Lung (tissue), 12 donors: ENCODE measurements around the gene CEBPA. TPM values are rescaled to one million over a fixed set of nuclear protein-coding genes. Genes with fewer than 3 reads are reported as not detected.

Experiments used
- ATAC-seq: fragments of 200-7000 bp; cut with Tn5 transposase; one replicate; pipeline ENCODE4 v1.9.1; 2020; ENCODE audit warnings: moderate number of reproducible peaks; ENCODE audit not compliant: insufficient read depth, low FRiP score
- DNase-seq, 3 donors: peaks; one replicate each; pipeline ENCODE4 v3.0.0-alpha.2; 2013 to 2017
- H3K27ac ChIP-seq, 2 donors: one replicate each; pipeline ENCODE4 v1.5.1; 2013; ENCODE audit warnings: mild to moderate bottlenecking in 2 of 2, moderate library complexity in 2 of 2, control low read depth in 1 of 2, inconsistent platforms in 1 of 2, low read depth in 1 of 2, low read length in 1 of 2
- H3K27me3 ChIP-seq, 3 donors: one replicate each; pipeline ENCODE4 v1.5.1; 2013; ENCODE audit warnings: low read length in 2 of 3; ENCODE audit not compliant: control insufficient read depth in 3 of 3, insufficient read depth in 3 of 3
- H3K36me3 ChIP-seq, 4 donors: one replicate each; pipeline ENCODE4 v1.5.1; 2013; ENCODE audit warnings: low read length in 4 of 4, mild to moderate bottlenecking in 1 of 4, moderate library complexity in 1 of 4; ENCODE audit not compliant: control insufficient read depth in 4 of 4, insufficient read depth in 4 of 4
- H3K4me1 ChIP-seq, 5 donors: one replicate each; pipeline ENCODE4 v1.5.1; 2013; ENCODE audit warnings: low read length in 5 of 5, mild to moderate bottlenecking in 2 of 5, moderate library complexity in 1 of 5; ENCODE audit not compliant: control insufficient read depth in 5 of 5, insufficient read depth in 5 of 5
- H3K4me3 ChIP-seq: one replicate; pipeline ENCODE4 v1.5.1; 2013; ENCODE audit warnings: mild to moderate bottlenecking, control low read depth, moderate library complexity
- H3K9ac ChIP-seq, 2 donors: one replicate each; pipeline ENCODE4 v1.5.1; 2013; ENCODE audit warnings: low read length in 2 of 2, control low read depth in 1 of 2; ENCODE audit not compliant: insufficient read depth in 1 of 2
- H3K9me3 ChIP-seq, 4 donors: one replicate each; pipeline ENCODE4 v1.5.1; 2013; ENCODE audit warnings: low read length in 3 of 4, mild to moderate bottlenecking in 1 of 4, moderate library complexity in 1 of 4; ENCODE audit not compliant: control insufficient read depth in 4 of 4, insufficient read depth in 3 of 4
- whole genome bisulfite sequencing, 2 donors: extraction: QIAGEN DNeasy Blood & Tissue Kit; methylation state at CpG; one replicate each; pipeline ENCODE4 v1.1.7; 2013; 5-methylcytosine and 5-hydroxymethylcytosine counted together
- polyA plus RNA-seq, 2 donors: library from polyadenylated mRNA; stranded (reverse); fragments of 200-250 nt; gene quantifications; one replicate each; pipeline ENCODE4 v1.2.1, GENCODE V29; 2013
- total RNA-seq, 2 donors: library from RNA; depleted of rRNA in 1 of 2; stranded (reverse); fragments of >200 nt in 1 of 2; gene quantifications; one replicate each; pipeline ENCODE4 v1.2.1, GENCODE V29; 2014 to 2021
- TF ChIP-seq, protein P1 (sequence below): IDR thresholded peaks from 2 replicates; pipeline ENCODE4 v1.5.1; 2012; ENCODE audit warnings: mild to moderate bottlenecking; ENCODE audit errors: control extremely low read depth, extremely low read depth
- donor health status: control.
- donor health status: control.
- donor health status: Bipolar disorder and iron deficiency.
- donor health status: healthy.
- donor health status: DM: yes; HTN: yes; CAD: no.

Gene CEBPA
- total and polyA plus RNA-seq, 4 donors, result 20.4 to 93.8 (median 61.2) TPM

DNA sequence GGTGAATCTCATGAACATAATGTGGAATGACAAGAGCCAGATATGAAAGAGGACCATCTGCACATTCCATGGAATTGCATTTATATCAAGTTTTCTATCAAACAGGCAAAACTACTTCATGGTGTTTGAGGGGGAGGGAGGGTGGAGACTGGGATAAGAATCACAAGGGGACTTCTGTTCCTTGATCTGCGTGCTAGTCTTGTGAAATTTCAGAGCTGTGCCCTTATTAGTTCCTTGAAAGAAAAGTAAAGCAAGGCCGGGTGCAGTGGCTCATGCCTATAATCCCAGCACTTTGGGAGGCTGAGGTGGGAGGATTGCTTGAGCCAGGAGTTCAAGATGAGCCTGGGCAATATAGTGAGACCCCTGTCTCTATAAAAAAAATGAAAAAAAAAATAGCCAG is 41.0 kb upstream of the CEBPA start:
- 59 to 77% methylated on average over 2 of the region's 2 CpGs for WGBS, 2 donors
- ATAC-seq, result no peak
- TF ChIP-seq, protein P1, sequence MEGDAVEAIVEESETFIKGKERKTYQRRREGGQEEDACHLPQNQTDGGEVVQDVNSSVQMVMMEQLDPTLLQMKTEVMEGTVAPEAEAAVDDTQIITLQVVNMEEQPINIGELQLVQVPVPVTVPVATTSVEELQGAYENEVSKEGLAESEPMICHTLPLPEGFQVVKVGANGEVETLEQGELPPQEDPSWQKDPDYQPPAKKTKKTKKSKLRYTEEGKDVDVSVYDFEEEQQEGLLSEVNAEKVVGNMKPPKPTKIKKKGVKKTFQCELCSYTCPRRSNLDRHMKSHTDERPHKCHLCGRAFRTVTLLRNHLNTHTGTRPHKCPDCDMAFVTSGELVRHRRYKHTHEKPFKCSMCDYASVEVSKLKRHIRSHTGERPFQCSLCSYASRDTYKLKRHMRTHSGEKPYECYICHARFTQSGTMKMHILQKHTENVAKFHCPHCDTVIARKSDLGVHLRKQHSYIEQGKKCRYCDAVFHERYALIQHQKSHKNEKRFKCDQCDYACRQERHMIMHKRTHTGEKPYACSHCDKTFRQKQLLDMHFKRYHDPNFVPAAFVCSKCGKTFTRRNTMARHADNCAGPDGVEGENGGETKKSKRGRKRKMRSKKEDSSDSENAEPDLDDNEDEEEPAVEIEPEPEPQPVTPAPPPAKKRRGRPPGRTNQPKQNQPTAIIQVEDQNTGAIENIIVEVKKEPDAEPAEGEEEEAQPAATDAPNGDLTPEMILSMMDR, result no peak

DNA sequence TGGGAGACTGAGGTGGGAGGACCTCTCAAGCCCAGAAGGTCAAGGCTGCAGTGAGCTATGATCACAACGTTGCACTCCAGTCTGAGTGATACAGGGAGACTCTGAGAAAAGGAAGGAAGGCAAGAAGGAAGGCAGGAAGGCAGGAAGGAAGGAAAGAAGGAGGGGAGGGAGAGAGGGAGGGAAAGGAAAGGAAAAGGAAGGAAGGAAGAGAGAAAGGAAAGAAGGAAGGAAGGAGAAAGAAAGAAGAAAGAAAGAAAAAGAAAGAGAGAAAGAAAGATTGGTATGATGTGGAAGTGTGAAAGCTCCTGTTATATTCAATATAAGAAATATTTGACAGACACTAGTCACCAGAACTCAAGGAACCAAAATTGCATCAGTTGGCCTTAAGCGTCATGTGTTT is 38.7 kb upstream of the CEBPA start:
- Histone ChIP-seq H3K27ac (no peak overlapping the region), H3K36me3 (no peaks in the 10 kb centered on the region), H3K4me1 (no peaks in the 10 kb centered on the region), H3K9me3 (no peaks in the 10 kb centered on the region), H3K4me3 (no peak overlapping the region), H3K27me3 (peaks cover 0 to 3% (median 0%) of the 10 kb centered on the region in 3 donors), H3K9ac (no peak overlapping the region)
- no peak for ATAC-seq
- DNase-seq, result no peak
- WGBS, 2 donors, result 27 to 50% methylated on average over 2 of the region's 2 CpGs
- TF ChIP-seq, protein P1, result no peak

More for the DNA sequence above, 41.0 kb upstream of the CEBPA start:
- Histone ChIP-seq H3K9ac (no peak overlapping the region), H3K4me1 (no peaks in the 10 kb centered on the region), H3K4me3 (no peak overlapping the region), H3K36me3 (no peaks in the 10 kb centered on the region), H3K27me3 (peaks cover 0 to 3% (median 0%) of the 10 kb centered on the region in 3 donors), H3K27ac (no peak overlapping the region), H3K9me3 (no peaks in the 10 kb centered on the region)
- DNase-seq, result no peak

DNA sequence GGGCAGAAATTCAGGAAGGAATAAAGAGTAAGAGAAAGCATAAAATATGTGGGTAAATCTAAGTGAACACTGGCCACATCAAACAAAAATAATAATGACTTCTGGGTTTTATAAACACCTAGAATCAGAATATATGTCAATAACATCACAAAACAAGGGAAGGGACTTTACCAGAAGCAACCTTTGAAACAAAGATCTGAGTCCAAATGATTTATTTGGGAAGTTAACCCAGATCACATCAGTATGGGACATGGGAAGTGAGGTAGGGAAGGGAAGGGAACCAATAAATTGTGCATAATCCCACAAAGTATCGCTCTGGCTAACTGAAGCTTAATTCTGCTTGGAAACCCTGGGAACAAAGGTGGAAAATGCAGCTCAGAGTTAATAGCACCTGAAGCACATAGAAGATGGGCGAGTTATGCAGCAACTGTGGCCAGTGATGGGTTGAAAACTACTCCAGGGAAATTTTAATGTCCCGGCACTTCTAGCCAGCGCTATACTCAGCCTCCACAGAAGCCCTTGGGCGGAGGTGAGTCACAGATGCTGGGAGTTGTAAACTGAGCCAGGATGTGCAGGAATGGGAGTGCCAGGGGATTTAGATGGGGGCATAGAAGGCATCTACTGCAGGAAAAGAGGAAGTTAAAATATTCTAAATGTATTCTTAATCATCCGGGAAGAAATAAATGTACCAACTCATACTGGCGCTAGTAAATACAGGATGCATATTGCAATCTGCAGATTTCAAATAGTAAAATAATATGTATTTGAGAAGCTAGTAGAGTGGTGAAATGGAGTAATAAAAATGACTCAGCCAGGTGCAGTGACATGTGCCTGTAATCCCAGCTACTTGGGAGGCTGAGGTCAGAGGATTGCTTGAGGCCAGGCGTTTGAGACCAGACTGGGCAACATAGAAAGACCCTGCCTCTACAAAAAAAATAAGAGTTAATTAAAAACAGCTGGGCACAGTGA is 37.0 kb upstream of the CEBPA start:
- Histone ChIP-seq H3K9ac (no peak overlapping the region), H3K4me3 (no peak overlapping the region), H3K27ac (no peak overlapping the region), H3K36me3 (no peaks in the 10 kb centered on the region), H3K4me1 (no peaks in the 10 kb centered on the region), H3K9me3 (no peaks in the 10 kb centered on the region), H3K27me3 (peaks cover 0 to 3% (median 0%) of the 10 kb centered on the region in 3 donors)
- DNase-seq, result no peak
- TF ChIP-seq, protein P1, result no peak
- no peak for ATAC-seq
- 74 to 81% methylated on average over 8 of the region's 8 CpGs for WGBS, 2 donors
